Tibial artery (tissue), 4 donors: Measurements from ENCODE around the gene ANKRD33B.

Experiments used
- DNase-seq, 2 donors: peaks; one replicate each; pipeline ENCODE4 v3.0.0-alpha.2; 2019
- H3K27ac ChIP-seq, 2 donors: fragments of 200-600 bp; sonication (generic) in 1 of 2; 1 replicate in 1 of 2; 2 replicates in 1 of 2; pipeline ENCODE4 v1.5.1; 2018 to 2019; ENCODE audit warnings: mild to moderate bottlenecking in 1 of 2
- H3K27me3 ChIP-seq, 2 donors: fragments of 200-600 bp; sonication (generic) in 1 of 2; one replicate each; pipeline versions ENCODE4 v1.5.1 to v1.6.0; 2016 to 2019
- H3K36me3 ChIP-seq, 3 donors: fragments of 200-600 bp; sonication (generic) in 2 of 3; one replicate each; pipeline ENCODE4 v1.5.1; 2016 to 2019; ENCODE audit warnings: mild to moderate bottlenecking in 2 of 3
- H3K4me1 ChIP-seq, 4 donors: fragments of 200-600 bp; sonication (generic) in 2 of 4; 1 replicate in 3 of 4; 2 replicates in 1 of 4; pipeline ENCODE4 v1.5.1; 2016 to 2019
- H3K4me3 ChIP-seq, 2 donors: fragments of 200-600 bp; sonication (generic) in 1 of 2; 1 replicate in 1 of 2; 2 replicates in 1 of 2; pipeline ENCODE4 v1.5.1; 2018 to 2019; ENCODE audit warnings: mild to moderate bottlenecking in 2 of 2
- H3K9me3 ChIP-seq, 3 donors: fragments of 200-600 bp; sonication (generic) in 1 of 3; one replicate each; pipeline ENCODE4 v1.5.1; 2016 to 2019
- CTCF ChIP-seq, 2 experiments: fragments of 200-600 bp in 1 of 2; fragments of 450-650 bp in 1 of 2; IDR thresholded peaks; one replicate each; pipeline ENCODE4 v1.5.1; 2017 to 2019; ENCODE audit warnings: antibody characterized with exemption in 2 of 2, mild to moderate bottlenecking in 1 of 2, moderate library complexity in 1 of 2
- intact Hi-C: fragments of 100-400 bp; cut with DNase I; formaldehyde crosslinking; loops from one replicate; pipeline ENCODE4 v1.15.0; 2023; ENCODE audit warnings: low total_unique reads

ANKRD33B gene

GRCh38 chr5:10619649-10620048 lies 55.8 kb downstream of the ANKRD33B start:
- DNase-seq, result no peak
- intact Hi-C loops, result no loop called here
- H3K4me1 ChIP-seq, result no peaks in the 10 kb centered on the region
- no peak overlapping the region for H3K27ac ChIP-seq
- H3K36me3 ChIP-seq, result no peaks in the 10 kb centered on the region
- no peaks in the 10 kb centered on the region for H3K27me3 ChIP-seq
- no peak overlapping the region for H3K4me3 ChIP-seq
- H3K9me3 ChIP-seq, result peaks cover 0 to 5% (median 0%) of the 10 kb centered on the region in 3 donors
- no peak for TF ChIP-seq CTCF (IDR thresholded peaks at IDR 0.05)

- no peaks in the 10 kb centered on the region for H3K36me3 ChIP-seq
- no peak for DNase-seq
- H3K4me1 ChIP-seq, result no peaks in the 10 kb centered on the region
- no peaks in the 10 kb centered on the region for H3K27me3 ChIP-seq
- intact Hi-C loops, result no loop called here
- H3K9me3 ChIP-seq, result peaks cover 0 to 5% (median 0%) of the 10 kb centered on the region in 3 donors
- no peak overlapping the region for H3K27ac ChIP-seq
- H3K4me3 ChIP-seq, result no peak overlapping the region
- no peak for TF ChIP-seq CTCF (IDR thresholded peaks at IDR 0.05)
Measured at GRCh38 chr5:10620346-10620745, 56.5 kb downstream of the ANKRD33B start.

- intact Hi-C loops, result no loop called here
- TF ChIP-seq CTCF (IDR thresholded peaks at IDR 0.05), result no peak
- H3K4me3 ChIP-seq, result no peak overlapping the region
Measured at GRCh38 chr5:10621832-10622231, 58.0 kb downstream of the ANKRD33B start.

GRCh38 chr5:10622810-10623209 lies 58.9 kb downstream of the ANKRD33B start:
- Histone ChIP-seq H3K36me3 (no peaks in the 10 kb centered on the region), H3K4me3 (no peak overlapping the region), H3K9me3 (peaks cover 0 to 5% (median 0%) of the 10 kb centered on the region in 3 donors), H3K4me1 (peaks cover 0 to 11% (median 5%) of the 10 kb centered on the region in 4 donors), H3K27ac (no peak overlapping the region), H3K27me3 (no peaks in the 10 kb centered on the region)
- DNase-seq, result no peak
- TF ChIP-seq CTCF (IDR thresholded peaks at IDR 0.05), result no peak
- intact Hi-C loops, result no loop called here

More at GRCh38 chr5:10621832-10622231, 58.0 kb downstream of the ANKRD33B start:
- H3K36me3 ChIP-seq, result no peaks in the 10 kb centered on the region
- no peaks in the 10 kb centered on the region for H3K27me3 ChIP-seq
- peaks cover 0 to 5% (median 0%) of the 10 kb centered on the region in 3 donors for H3K9me3 ChIP-seq
- peaks cover 0 to 4% (median 1%) of the 10 kb centered on the region in 4 donors for H3K4me1 ChIP-seq
- H3K27ac ChIP-seq, result no peak overlapping the region
- no peak for DNase-seq

- DNase-seq, result no peak
- no peaks in the 10 kb centered on the region for H3K27me3 ChIP-seq
- H3K27ac ChIP-seq, result no peak overlapping the region
- peaks cover 0 to 5% (median 0%) of the 10 kb centered on the region in 3 donors for H3K9me3 ChIP-seq
- H3K4me3 ChIP-seq, result no peak overlapping the region
- intact Hi-C loops, result no loop called here
- no peaks in the 10 kb centered on the region for H3K36me3 ChIP-seq
- no peak for TF ChIP-seq CTCF (IDR thresholded peaks at IDR 0.05)
- H3K4me1 ChIP-seq, result peaks cover 0 to 15% (median 7%) of the 10 kb centered on the region in 4 donors
Measured at GRCh38 chr5:10623305-10623910, 59.5 kb downstream of the ANKRD33B start.
